GM19023 (cell line): ENCODE data around the gene SSH3.

ENCODE experiments used
- ATAC-seq: cut with Tn5 transposase; IDR thresholded peaks from one replicate; pipeline ENCODE4 v1.9.1; 2021; ENCODE audit warnings: mild to moderate bottlenecking, moderate library complexity; ENCODE audit not compliant: unreplicated experiment

The SSH3 gene

DNA sequence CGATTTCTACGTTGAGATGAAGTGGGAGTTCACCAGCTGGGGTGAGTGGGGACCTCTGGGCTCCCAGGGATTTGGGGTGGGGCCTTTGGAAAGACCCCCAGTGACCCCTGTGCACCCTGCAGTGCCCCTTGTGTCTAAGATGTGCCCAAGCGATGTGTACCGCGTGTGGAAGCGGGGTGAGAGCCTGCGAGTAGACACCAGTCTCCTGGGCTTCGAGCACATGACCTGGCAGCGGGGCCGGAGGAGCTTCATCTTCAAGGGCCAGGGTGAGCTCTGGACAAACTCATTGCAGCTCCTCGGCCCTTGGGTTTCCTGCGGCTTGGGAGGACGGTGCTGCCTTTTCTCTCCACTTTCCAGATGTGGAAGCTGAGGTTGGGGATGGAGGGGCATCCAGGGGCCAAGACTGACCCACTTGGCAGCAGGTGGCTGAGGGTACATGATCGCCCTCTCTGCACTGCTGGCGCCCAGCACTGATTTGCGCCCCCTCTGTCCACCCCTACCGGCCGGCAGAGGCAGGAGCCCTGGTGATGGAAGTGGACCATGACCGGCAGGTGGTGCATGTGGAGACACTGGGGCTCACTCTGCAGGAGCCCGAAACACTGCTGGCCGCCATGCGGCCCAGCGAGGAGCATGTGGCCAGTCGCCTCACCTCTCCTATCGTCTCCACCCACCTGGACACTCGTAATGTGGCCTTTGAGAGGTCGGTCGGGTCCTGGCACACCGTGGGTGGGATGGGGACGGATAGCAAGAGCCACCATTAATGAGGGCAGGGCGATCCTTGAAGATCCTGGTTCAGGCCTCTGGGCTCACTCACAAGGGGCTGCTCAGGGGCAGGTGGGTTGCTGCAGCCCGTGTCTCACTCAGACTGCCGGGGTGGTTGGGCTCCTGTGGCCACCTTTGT, 11.6 kb upstream of the SSH3 start:
- ATAC-seq, result no peak

DNA sequence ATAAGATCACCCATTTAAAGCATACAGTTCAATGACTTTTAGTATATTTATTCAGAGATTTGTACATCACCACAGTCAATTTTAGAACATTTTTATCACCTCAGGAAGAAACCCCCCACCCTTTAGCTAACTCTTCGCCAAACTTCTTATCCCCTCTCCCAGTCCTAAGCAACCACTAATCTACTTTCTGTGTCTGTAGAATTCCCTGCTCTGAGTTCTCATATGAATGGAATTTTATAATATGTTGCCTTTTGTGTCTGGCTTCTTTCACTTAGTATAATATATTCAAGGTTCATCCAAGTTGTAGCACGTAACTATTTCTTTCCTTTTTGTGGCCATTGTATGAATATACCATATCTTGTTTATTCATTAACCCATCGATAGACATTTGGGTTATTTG, 10.7 kb upstream of the SSH3 start:
- ATAC-seq, result no peak

DNA sequence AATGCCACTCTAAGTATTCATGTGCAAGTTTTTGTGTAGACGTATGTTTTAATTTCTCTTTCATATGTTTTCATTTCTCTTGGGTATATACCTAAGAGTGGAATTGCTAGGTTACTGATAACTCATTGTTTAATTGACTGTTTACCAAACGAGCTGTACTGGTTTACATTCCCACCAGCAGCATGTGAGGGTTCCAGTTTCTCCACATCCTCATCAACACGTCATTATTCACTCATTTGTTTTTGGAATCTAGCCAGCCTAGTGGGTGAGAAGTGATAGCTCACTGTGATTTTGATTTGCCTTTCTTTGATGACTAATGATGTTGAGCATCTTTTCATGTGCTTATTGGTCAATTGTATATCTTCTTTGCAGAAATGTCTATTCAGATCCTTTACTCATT, 10.2 kb upstream of the SSH3 start:
- no peak for ATAC-seq

DNA sequence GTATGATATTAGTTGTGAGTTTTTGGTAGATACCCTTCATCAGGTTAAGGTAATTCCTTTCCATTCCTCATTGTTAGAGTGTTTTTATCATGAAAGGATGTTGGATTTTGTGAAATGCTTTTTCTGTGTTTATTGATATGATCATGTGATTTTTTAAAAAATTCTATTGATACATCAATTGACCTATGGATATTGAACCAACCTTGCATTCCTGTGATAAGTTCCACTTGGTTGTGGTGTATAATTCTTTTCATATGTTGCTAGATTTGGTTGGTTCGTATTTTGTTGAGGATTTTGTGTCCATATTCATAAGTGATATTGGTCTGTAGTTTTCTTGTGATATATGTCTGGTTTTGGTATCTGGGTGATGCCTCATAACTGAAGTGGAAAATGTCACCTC, 7.5 kb upstream of the SSH3 start:
- ATAC-seq, result no peak

DNA sequence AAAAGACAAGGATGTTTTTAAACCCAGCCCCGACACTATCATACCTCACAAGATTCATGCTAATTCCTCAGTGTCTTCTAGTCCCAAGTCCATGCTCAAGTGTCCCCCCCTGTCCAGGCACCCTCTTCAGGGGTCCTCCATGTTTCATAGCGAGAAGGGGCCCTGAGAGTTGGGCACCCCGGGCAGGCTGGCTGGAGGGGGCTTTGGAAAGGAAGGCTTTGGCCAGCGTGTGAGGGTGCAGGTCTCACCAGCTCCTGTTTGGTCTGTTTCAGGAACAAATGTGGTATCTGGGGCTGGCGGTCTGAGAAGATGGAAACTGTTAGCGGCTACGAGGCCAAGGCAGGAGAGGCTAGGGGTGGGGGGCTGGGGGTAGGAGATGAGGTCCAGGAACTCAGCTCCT, 4.5 kb upstream of the SSH3 start:
- no peak for ATAC-seq

- no peak for ATAC-seq
These were observed 3.7 kb upstream of the SSH3 start for GRCh38 chr11:67299471-67300191.

DNA sequence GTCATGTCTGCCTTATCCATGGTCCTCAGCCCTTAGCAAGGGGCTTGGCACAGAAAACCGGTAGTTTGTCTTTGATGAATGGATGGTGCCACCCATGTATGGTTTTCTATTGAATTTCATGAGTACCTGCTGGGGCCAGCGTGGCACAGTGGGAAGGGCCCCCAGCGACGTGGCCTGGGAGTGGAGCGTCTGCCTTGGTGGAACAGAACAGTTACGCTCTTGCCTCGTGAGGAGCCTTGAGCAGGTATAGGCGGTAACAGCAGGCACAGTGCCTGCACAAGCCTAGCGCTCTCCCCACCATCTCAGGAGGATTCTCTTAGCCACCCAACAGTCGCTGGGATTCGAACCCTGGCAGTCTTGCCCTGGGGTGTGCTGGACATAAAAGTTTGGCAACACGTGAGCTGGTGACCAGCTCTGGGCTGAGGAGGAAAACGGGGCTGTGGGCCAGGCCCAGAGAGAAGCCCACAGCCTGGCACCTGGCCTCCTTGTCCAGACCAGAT, 3.0 kb upstream of the SSH3 start:
- ATAC-seq, result no peak

GRCh38 chr11:67300756-67301312, 2.5 kb upstream of the SSH3 start:
- ATAC-seq, result no peak

GRCh38 chr11:67301313-67301921, 1.9 kb upstream of the SSH3 start:
- ATAC-seq, result no peak

- ATAC-seq, result no peak
These were observed 1.3 kb upstream of the SSH3 start for GRCh38 chr11:67301951-67302516.

DNA sequence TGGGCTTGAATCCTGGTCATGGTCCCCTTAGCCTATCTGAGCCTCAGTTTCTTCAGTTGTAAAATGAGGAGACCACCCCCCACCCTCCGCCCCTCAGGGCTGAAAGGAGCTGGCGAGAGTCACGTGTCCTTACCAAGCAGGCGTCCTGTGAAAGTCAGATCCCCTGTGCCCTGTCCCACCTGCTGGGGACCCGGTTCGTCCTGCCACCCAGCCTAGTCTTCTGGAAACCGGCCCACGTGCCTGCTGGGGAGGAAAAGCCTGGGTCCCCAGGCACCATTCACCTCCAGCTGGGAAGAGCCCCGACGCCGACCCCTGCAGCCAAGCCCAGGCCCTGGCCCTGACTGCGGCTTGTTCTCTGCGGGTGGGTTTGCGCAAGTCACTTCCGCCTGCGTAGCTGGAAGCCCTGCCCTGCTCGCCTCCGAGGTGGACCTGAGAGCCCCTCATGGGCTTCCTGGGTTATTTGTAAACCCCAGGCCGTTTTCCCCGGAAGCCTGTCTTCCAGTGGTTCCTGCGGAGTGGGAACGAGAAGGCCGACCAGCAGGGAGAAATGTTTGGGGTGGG, 679 bp upstream of the SSH3 start:
- no peak for ATAC-seq

DNA sequence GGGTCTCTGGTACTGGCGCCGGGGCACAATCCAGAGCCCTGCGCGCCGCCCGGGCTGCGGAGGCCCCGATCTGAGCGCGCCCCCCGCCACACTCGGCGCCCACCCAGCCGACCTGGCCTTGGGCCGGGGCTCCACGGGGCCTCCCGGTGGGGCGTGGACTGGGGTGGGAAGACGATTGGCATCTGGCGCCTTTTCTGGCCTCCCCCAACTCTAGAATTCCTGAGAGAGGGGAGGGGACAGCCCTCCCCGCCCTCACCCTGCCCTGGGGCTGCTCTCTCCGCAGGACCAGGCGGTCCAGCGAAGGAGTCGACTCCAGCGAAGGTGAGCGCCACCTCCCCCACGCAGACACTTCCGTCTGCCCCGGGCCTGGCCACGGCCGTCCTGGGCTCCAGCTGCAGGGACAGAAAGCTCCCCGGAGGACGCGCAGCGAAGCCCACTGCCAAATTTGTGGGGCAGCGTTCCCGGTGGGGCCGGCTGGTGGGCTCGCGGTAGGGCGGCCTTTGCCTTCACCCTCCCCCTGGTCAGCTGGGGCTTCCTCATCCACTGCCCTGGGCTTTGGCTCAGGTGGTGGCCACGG, 593 bp downstream of the SSH3 start:
- ATAC-seq, result no peak

DNA sequence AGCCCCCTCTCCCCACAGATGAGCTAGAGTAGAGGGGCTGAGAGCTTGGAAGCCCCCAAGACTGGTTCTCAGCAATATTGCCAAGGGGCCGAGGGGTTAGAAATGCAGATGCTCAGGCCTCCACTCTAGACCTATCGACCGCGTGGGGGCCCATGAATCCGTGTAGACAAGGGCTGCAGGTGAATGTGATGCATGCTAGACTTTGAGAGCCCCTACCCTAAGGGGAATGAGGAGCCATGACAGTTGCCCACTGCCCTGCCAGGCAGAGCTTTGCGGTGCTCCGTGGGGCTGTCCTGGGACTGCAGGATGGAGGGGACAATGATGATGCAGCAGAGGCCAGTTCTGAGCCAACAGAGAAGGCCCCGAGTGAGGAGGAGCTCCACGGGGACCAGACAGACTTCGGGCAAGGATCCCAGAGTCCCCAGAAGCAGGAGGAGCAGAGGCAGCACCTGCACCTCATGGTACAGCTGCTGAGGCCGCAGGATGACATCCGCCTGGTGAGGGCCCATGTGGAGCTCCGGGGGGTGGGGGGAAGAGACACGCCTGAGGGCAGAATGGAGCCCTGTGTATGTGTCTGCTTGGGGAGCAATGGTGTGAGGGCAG, 1.3 kb downstream of the SSH3 start:
- ATAC-seq, result no peak

DNA sequence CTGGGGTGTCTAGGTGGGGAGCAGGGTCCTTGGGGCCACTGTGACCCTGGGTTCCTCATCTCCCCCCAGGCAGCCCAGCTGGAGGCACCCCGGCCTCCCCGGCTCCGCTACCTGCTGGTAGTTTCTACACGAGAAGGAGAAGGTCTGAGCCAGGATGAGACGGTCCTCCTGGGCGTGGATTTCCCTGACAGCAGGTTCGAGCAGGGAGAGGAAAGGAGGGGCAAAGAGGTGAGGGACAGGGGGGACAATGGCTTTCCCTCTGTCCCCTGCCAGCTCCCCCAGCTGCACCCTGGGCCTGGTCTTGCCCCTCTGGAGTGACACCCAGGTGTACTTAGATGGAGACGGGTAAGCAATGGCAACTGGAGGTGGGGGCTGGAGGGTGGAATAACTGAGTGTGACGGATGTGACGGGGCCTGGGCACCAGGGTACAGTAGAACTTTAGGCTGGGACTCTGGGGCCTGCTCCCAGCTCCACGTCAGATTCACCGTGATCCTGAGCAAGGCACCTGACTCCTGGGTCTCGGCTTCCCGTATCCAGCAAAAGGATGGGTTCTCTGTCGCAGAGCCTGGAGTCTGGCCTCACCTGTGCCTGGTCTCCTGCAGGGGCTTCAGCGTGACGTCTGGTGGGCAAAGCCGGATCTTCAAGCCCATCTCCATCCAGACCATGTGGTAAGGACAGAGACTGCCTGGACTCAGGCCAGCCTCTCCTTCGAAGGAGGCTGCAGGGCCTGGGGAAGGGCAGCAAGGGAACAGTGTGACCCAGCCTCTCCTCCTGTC, 3.6 kb downstream of the SSH3 start:
- no peak for ATAC-seq

DNA sequence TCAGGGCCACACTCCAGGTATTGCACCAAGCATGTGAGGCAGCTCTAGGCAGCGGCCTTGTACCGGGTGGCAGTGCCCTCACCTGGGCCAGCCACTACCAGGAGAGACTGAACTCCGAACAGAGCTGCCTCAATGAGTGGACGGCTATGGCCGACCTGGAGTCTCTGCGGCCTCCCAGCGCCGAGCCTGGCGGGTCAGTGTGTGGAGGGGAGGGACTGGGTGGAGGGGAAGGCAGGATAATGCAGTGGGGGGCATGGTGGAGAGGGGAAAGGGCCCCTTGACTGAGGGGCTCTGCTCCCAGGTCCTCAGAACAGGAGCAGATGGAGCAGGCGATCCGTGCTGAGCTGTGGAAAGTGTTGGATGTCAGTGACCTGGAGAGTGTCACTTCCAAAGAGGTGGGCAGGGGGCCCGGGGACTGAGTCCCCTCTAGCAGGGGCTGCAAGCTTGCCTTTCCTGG, 4.2 kb downstream of the SSH3 start:
- no peak for ATAC-seq

DNA sequence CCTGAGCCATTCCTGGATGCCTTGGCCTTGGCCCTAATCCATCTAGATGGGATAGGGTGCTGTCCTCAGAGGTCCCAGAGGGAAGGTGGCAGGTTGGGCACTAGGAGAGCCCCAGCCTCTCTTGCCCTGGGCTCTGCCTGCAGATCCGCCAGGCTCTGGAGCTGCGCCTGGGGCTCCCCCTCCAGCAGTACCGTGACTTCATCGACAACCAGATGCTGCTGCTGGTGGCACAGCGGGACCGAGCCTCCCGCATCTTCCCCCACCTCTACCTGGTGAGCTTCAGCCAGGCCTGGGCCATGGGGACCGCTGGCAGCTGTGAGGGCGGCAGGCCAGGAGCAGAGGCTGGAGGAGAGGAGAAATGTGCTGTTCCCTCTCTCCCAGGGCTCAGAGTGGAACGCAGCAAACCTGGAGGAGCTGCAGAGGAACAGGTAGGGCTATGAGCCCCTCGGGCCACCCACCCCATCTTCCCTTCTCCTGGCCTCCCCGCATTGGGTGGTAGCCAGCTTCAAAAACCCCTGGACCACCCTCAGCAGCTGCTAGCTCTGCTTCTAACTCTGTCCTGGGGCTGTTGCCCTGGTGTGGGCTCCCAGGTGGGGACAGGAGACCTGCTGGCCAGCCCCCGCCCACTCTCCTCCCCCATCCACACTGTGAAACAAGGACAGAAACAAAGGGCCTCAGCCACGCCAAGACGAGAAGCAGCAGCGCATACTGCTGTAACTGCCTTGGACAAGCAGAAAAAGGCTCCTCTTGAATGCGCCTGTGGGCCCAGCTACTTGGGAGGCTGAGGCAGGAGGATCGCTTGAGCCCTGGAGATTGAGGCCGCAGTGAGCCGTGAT, 4.9 kb downstream of the SSH3 start:
- ATAC-seq, result no peak

DNA sequence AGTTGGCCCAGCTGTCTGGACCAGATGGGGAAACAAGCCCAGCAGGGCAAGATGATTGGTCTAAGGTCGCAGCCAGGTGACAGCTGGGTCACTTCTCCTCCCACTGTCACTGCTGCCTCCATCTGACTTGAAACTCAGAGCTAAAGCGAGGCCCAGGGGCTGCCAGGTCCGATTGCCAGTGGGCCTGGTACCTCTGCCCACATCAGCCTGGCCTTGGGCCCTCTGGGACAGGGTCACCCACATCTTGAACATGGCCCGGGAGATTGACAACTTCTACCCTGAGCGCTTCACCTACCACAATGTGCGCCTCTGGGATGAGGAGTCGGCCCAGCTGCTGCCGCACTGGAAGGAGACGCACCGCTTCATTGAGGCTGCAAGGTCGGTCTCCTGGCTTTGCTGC, 5.8 kb downstream of the SSH3 start:
- no peak for ATAC-seq

- ATAC-seq, result no peak
These were observed 6.3 kb downstream of the SSH3 start for GRCh38 chr11:67309661-67310061.
